PC-3 (cell line): Measurements from ENCODE around the gene PRKAB2. TPM values are rescaled to one million over a fixed set of nuclear protein-coding genes. Genes with fewer than 3 reads are reported as not detected.
A peak's percentile ranks its signal among the peaks of the same experiment; 100 is the strongest.

Experiments
- ATAC-seq: fragments of 200-7000 bp; cut with Tn5 transposase; 2 replicates; pipeline ENCODE4 v1.9.1; 2020; ENCODE audit warnings: mild to moderate bottlenecking, moderate library complexity
- BruUV-seq: library from RNA; stranded (reverse); fragments of 400-500 nt; replicated peaks from 2 replicates; lab custom pipeline; 2021; lab: Mats Ljungman, UMichigan
- CTCF ChIA-PET: fragments of 300-600 bp; sonication (Branson Sonifier 250); formaldehyde crosslinking; loops from one replicate; lab custom pipeline; 2022; ENCODE audit warnings: antibody characterized with exemption; lab: Charles Lee
- POLR2A ChIA-PET: fragments of 300-600 bp; sonication (Branson Sonifier 250); formaldehyde crosslinking; loops from one replicate; lab custom pipeline; 2022; ENCODE audit warnings: antibody characterized with exemption; ENCODE audit not compliant: unreplicated experiment; lab: Charles Lee
- DNase-seq: peaks from one replicate; pipeline ENCODE4 v3.0.0-alpha.2; 2015
- H2AFZ ChIP-seq: fragments of 300-600 bp; sonication (generic); 2 replicates; pipeline ENCODE4 v1.6.0; 2016; ENCODE audit warnings: antibody characterized with exemption, low read length
- H3F3A ChIP-seq: fragments of 300-600 bp; sonication (generic); one replicate; pipeline ENCODE4 v1.6.0; 2017; ENCODE audit warnings: antibody characterized with exemption, low read length, control low read depth, mild to moderate bottlenecking; ENCODE audit not compliant: unreplicated experiment
- H3K27ac ChIP-seq: fragments of 300-600 bp; sonication (generic); 2 replicates; pipeline ENCODE4 v1.5.1; 2016; ENCODE audit warnings: mild to moderate bottlenecking, low read length
- H3K27me3 ChIP-seq: fragments of 300-600 bp; sonication (generic); 2 replicates; pipeline ENCODE4 v1.6.1; 2016; ENCODE audit warnings: low read length, mixed read lengths
- H3K36me3 ChIP-seq: fragments of 300-600 bp; sonication (generic); 2 replicates; pipeline ENCODE4 v1.6.1; 2016; ENCODE audit warnings: low read depth, mixed run types, low read length, mixed read lengths
- H3K4me1 ChIP-seq: fragments of 300-600 bp; sonication (generic); 2 replicates; pipeline ENCODE4 v1.5.1; 2016; ENCODE audit warnings: low read length; ENCODE audit not compliant: insufficient read depth
- H3K4me2 ChIP-seq: fragments of 300-600 bp; sonication (generic); 2 replicates; pipeline ENCODE4 v1.6.0; 2016; ENCODE audit warnings: low read length
- H3K4me3 ChIP-seq: fragments of 300-600 bp; sonication (generic); 2 replicates; pipeline ENCODE4 v1.5.1; 2016; ENCODE audit warnings: mild to moderate bottlenecking, low read length, mixed read lengths
- H3K79me2 ChIP-seq: fragments of 300-600 bp; sonication (generic); 2 replicates; pipeline ENCODE4 v1.6.1; 2017; ENCODE audit warnings: low read length, mixed read lengths
- H3K9ac ChIP-seq: fragments of 300-600 bp; sonication (generic); 2 replicates; pipeline ENCODE4 v1.6.0; 2016; ENCODE audit warnings: mild to moderate bottlenecking, low read length
- H3K9me2 ChIP-seq: fragments of 300-600 bp; sonication (generic); replicated peaks from 2 replicates; pipeline ENCODE4 v1.6.1; 2016; ENCODE audit warnings: mixed run types, low read length, mixed read lengths
- H3K9me3 ChIP-seq: fragments of 300-600 bp; sonication (generic); 2 replicates; pipeline ENCODE4 v1.6.1; 2016; ENCODE audit warnings: low read length, mixed read lengths
- H4K20me1 ChIP-seq: fragments of 300-600 bp; sonication (generic); 2 replicates; pipeline ENCODE4 v1.6.1; 2016; ENCODE audit warnings: low read length, mixed read lengths
- EZH2 ChIP-seq: fragments of 300-600 bp; sonication (generic); IDR thresholded peaks from one replicate; pipeline ENCODE4 v1.6.1; 2017; ENCODE audit warnings: antibody characterized with exemption, mild to moderate bottlenecking, low read length; ENCODE audit not compliant: unreplicated experiment
- EZH2phosphoT487 ChIP-seq: fragments of 300-600 bp; sonication (generic); IDR thresholded peaks from 2 replicates; pipeline ENCODE4 v1.6.1; 2018; ENCODE audit warnings: mild to moderate bottlenecking, antibody characterized with exemption, low read length, borderline replicate concordance
- intact Hi-C: fragments of 100-400 bp; cut with micrococcal nuclease; formaldehyde crosslinking; loops from 2 replicates; pipeline ENCODE4 v1.9.0; 2023
- total RNA-seq: library from RNA; depleted of rRNA; stranded (reverse); fragments of >200 nt; gene quantifications from 2 replicates; pipeline ENCODE4 v1.2.3, GENCODE V29; 2014
- TF ChIP-seq, protein P1 (sequence below): fragments of 300-600 bp; sonication (generic); conservative IDR thresholded peaks from 2 replicates; pipeline ENCODE4 v1.5.1; 2017; ENCODE audit warnings: antibody characterized with exemption, low read depth, mild to moderate bottlenecking, low read length

PRKAB2 gene
- total RNA-seq, 1 experiment from 2014 or later: 16.0 TPM

DNA sequence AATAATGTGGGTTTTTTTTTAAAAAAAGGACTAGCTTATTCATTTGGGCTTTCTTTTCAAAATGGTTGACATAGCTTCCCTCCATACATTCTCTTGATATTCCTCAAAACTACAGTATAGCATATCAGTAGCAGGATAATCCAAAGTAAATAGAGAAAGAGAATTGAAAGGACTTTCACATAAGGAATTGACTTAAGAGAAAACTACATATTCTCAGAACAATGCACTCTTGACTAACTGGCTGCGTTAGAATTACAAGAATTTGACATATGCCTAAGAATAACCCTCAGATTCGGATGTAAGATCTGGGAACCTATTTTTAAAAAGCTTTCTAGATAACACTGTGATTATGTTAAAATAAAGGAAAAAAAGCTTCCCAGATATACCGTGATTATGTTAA, 3.1 kb downstream of the PRKAB2 start:
- CTCF ChIA-PET: no interaction called here
- Histone ChIP-seq H4K20me1 (no peaks in the 10 kb centered on the region), H3K4me2 (peak overlapping the region; percentile 90), H3K4me1 (peaks cover 61% of the 10 kb centered on the region), H3K27me3 (no peaks in the 10 kb centered on the region), H2AFZ (no peak overlapping the region), H3F3A (peaks cover 12% of the 10 kb centered on the region), H3K9me3 (no peaks in the 10 kb centered on the region), H3K4me3 (peak overlapping the region; percentile 86), H3K36me3 (peaks cover 19% of the 10 kb centered on the region), H3K9me2 (no peaks in the 10 kb centered on the region), H3K9ac (peak overlapping the region; percentile 77; the same call in 1 of the 2 replicates), H3K79me2 (peaks cover 86% of the 10 kb centered on the region), H3K27ac (peak overlapping the region; percentile 78; the same call in 1 of the 2 replicates)
- ATAC-seq (no peak), DNase-seq (no peak)
- BruUV-seq: no TSS peak
- POLR2A ChIA-PET: no interaction called here
- TF ChIP-seq EZH2 (no peak), EZH2phosphoT487 (no peak)
- TF ChIP-seq, protein P1, sequence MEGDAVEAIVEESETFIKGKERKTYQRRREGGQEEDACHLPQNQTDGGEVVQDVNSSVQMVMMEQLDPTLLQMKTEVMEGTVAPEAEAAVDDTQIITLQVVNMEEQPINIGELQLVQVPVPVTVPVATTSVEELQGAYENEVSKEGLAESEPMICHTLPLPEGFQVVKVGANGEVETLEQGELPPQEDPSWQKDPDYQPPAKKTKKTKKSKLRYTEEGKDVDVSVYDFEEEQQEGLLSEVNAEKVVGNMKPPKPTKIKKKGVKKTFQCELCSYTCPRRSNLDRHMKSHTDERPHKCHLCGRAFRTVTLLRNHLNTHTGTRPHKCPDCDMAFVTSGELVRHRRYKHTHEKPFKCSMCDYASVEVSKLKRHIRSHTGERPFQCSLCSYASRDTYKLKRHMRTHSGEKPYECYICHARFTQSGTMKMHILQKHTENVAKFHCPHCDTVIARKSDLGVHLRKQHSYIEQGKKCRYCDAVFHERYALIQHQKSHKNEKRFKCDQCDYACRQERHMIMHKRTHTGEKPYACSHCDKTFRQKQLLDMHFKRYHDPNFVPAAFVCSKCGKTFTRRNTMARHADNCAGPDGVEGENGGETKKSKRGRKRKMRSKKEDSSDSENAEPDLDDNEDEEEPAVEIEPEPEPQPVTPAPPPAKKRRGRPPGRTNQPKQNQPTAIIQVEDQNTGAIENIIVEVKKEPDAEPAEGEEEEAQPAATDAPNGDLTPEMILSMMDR: no peak
- intact Hi-C loops: no loop called here

DNA sequence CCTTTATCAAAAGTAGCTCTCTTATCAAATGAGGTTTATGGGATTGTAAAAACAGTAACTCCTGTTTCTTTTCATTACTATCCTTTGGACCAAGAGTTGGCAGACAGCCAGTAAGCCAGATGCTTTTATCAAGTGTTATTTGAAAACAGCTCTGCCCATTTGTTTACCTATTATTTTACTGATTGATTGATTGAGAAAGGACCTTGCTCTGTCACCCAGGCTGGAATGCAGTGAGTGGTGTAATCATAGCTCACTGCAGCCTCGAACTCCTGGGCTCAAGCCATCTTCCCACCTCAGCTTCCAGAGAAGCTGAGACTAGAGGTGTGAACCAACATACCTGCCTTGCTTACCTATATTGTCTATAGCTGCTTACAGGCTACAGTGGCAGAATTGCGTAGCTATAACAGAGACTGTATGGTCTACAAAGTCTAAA, 3.6 kb downstream of the PRKAB2 start:
- intact Hi-C loops: no loop called here
- TF ChIP-seq, protein P1: no peak
- TF ChIP-seq EZH2phosphoT487 (no peak), EZH2 (no peak)
- DNase-seq (peak; percentile 53), ATAC-seq (no peak)
- Histone ChIP-seq H4K20me1 (no peaks in the 10 kb centered on the region), H3K27ac (peak overlapping the region; percentile 78), H3F3A (peaks cover 12% of the 10 kb centered on the region), H3K4me3 (peak overlapping the region; percentile 86; the same call in 1 of the 2 replicates), H3K9me2 (no peaks in the 10 kb centered on the region), H3K36me3 (peaks cover 19% of the 10 kb centered on the region), H3K27me3 (no peaks in the 10 kb centered on the region), H3K9ac (no peak overlapping the region), H2AFZ (no peak overlapping the region), H3K9me3 (no peaks in the 10 kb centered on the region), H3K4me1 (peaks cover 56% of the 10 kb centered on the region), H3K79me2 (peaks cover 84% of the 10 kb centered on the region), H3K4me2 (peak overlapping the region; percentile 90)
- no TSS peak for BruUV-seq
- ChIA-PET POLR2A (interaction anchor here (0.6 kb wide), 2 partner anchors 105 to 377 kb away, joined by 3 to 5 read pairs; no protein-coding TSS in a partner anchor), CTCF (no interaction called here)

DNA sequence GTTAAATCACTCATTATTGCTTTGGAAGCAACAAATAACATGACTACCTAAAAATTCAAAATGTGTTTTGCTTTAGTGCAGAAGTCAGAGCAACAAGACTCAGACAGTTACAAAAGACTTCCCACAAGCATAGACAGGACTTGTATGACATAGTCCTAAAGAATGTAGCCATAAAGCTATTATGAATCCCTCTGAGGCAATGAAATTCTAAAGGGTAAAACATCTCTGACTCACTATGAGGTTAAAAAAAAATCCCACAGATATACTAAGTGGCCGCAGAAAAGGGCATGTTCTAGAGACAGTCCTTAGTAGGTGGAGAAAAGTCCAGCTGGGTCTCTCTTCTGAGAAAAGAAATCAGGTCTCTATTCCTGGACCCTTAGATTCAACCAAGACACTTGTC, 4.9 kb downstream of the PRKAB2 start:
- H3K27ac ChIP-seq: peak overlapping the region; percentile 78
- POLR2A ChIA-PET: interaction anchor here (0.6 kb wide), 1 partner anchor 1702 kb away, joined by 3 read pairs; no protein-coding TSS in a partner anchor
- H3K27me3 ChIP-seq: no peaks in the 10 kb centered on the region
- H3K9ac ChIP-seq: no peak overlapping the region; the same call in 1 of the 2 replicates
- intact Hi-C loops: no loop called here
- H3K4me3 ChIP-seq: peak overlapping the region; percentile 25; the same call in 1 of the 2 replicates
- no peak overlapping the region for H2AFZ ChIP-seq
- BruUV-seq: no TSS peak
- ATAC-seq: peak; percentile 72
- H4K20me1 ChIP-seq: no peaks in the 10 kb centered on the region
- H3K36me3 ChIP-seq: peaks cover 25% of the 10 kb centered on the region
- no peaks in the 10 kb centered on the region for H3K9me3 ChIP-seq
- no peaks in the 10 kb centered on the region for H3K9me2 ChIP-seq
- peaks cover 91% of the 10 kb centered on the region for H3K79me2 ChIP-seq
- TF ChIP-seq, protein P1: no peak
- peak overlapping the region; percentile 90 for H3K4me2 ChIP-seq
- peak; percentile 97 for DNase-seq
- peaks cover 63% of the 10 kb centered on the region for H3K4me1 ChIP-seq
- CTCF ChIA-PET: interaction anchor here (0.7 kb wide), 1 partner anchor 75 kb away, joined by 4 read pairs; no protein-coding TSS in a partner anchor
- H3F3A ChIP-seq: peaks cover 12% of the 10 kb centered on the region
